GM12878 (cell line): ENCODE measurements around the gene THOC6. TPM values are rescaled to one million over a fixed set of nuclear protein-coding genes. Genes with fewer than 3 reads are reported as not detected.

Source experiments
- BHLHE40 ChIP-seq, 2 experiments: fragments of 450-650 bp in 1 of 2; IDR thresholded peaks; 2 replicates each; pipeline ENCODE4 v1.6.1; 2011 to 2017; ENCODE audit warnings: low read depth in 2 of 2, borderline replicate concordance in 1 of 2, improper control_type of control experiment in 1 of 2, low read length in 1 of 2, mild to moderate bottlenecking in 1 of 2
- BRCA1 ChIP-seq: IDR thresholded peaks from 2 replicates; pipeline ENCODE4 v1.6.1; 2011; ENCODE audit warnings: low read depth, low read length, improper control_type of control experiment
- CREM ChIP-seq: IDR thresholded peaks from 2 replicates; pipeline ENCODE4 v1.6.1; 2014; ENCODE audit warnings: antibody characterized with exemption, low read depth
- DPF2 ChIP-seq: fragments of 450-650 bp; IDR thresholded peaks from 2 replicates; pipeline ENCODE4 v1.6.1; 2017; ENCODE audit warnings: mild to moderate bottlenecking
- E4F1 ChIP-seq: fragments of 450-650 bp; IDR thresholded peaks from 2 replicates; pipeline ENCODE4 v1.6.1; 2018; ENCODE audit warnings: borderline replicate concordance, mild to moderate bottlenecking; ENCODE audit not compliant: partially characterized antibody
- ETV6 ChIP-seq, 2 experiments: fragments of 450-650 bp in 1 of 2; IDR thresholded peaks in 1 of 2; conservative IDR thresholded peaks in 1 of 2; 2 replicates each; pipeline ENCODE4 v1.6.1; 2014; ENCODE audit warnings: antibody characterized with exemption in 1 of 2, borderline replicate concordance in 1 of 2, low read depth in 1 of 2, mild to moderate bottlenecking in 1 of 2, moderate library complexity in 1 of 2
- GATAD2B ChIP-seq: fragments of 450-650 bp; conservative IDR thresholded peaks from 2 replicates; pipeline ENCODE4 v1.6.1; 2017; ENCODE audit warnings: low read depth, mild to moderate bottlenecking, moderate library complexity
- HDAC6 ChIP-seq: fragments of 200-600 bp; sonication (generic); IDR thresholded peaks from one replicate; pipeline ENCODE4 v1.8.0; 2017; ENCODE audit warnings: antibody characterized with exemption; ENCODE audit not compliant: unreplicated experiment
- JUND ChIP-seq: IDR thresholded peaks from 2 replicates; pipeline ENCODE4 v1.6.1; 2012; ENCODE audit warnings: low read depth, mild to moderate bottlenecking, low read length, improper control_type of control experiment, moderate library complexity
- MXI1 ChIP-seq: fragments of 150-350 bp; IDR thresholded peaks from 2 replicates; pipeline ENCODE4 v1.6.1; 2011; ENCODE audit warnings: low read depth, mild to moderate bottlenecking, inconsistent platforms, low read length, improper control_type of control experiment
- MYC ChIP-seq: IDR thresholded peaks from 2 replicates; pipeline ENCODE4 v1.6.1; 2011; ENCODE audit warnings: mild to moderate bottlenecking, low read length, moderate library complexity, inconsistent platforms; ENCODE audit not compliant: insufficient read depth, insufficient replicate concordance, insufficient read length, severe bottlenecking
- NBN ChIP-seq: fragments of 450-650 bp; IDR thresholded peaks from 2 replicates; pipeline ENCODE4 v1.6.1; 2016
- NFYA ChIP-seq: IDR thresholded peaks from 2 replicates; pipeline ENCODE4 v1.6.1; 2011; ENCODE audit warnings: low read depth, mild to moderate bottlenecking, low read length, improper control_type of control experiment, borderline replicate concordance
- NFYB ChIP-seq: IDR thresholded peaks from 2 replicates; pipeline ENCODE4 v1.6.1; 2011; ENCODE audit warnings: low read depth, mild to moderate bottlenecking, low read length, improper control_type of control experiment, moderate library complexity; ENCODE audit not compliant: insufficient read depth
- POLR2AphosphoS5 ChIP-seq: IDR thresholded peaks from 2 replicates; pipeline ENCODE4 v1.6.1; 2011; ENCODE audit warnings: mild to moderate bottlenecking, low read length, inconsistent platforms
- RAD21 ChIP-seq: IDR thresholded peaks from 2 replicates; pipeline ENCODE4 v1.6.1; 2011; ENCODE audit warnings: mild to moderate bottlenecking, low read depth, low read length, moderate library complexity; ENCODE audit not compliant: insufficient read depth
- RAD51 ChIP-seq: fragments of 450-650 bp; IDR thresholded peaks from 2 replicates; pipeline ENCODE4 v1.6.1; 2016; ENCODE audit warnings: moderate library complexity, mild to moderate bottlenecking, inconsistent platforms
- RBBP5 ChIP-seq: fragments of 200-600 bp; sonication (generic); conservative IDR thresholded peaks from 2 replicates; pipeline ENCODE4 v1.6.1; 2016
- RFX5 ChIP-seq: IDR thresholded peaks from 2 replicates; pipeline ENCODE4 v1.6.1; 2011; ENCODE audit warnings: low read depth, low read length, improper control_type of control experiment
- SMAD5 ChIP-seq: IDR thresholded peaks from 2 replicates; pipeline ENCODE4 v1.6.1; 2016; ENCODE audit warnings: antibody characterized with exemption, low read depth
- SREBF1 ChIP-seq: IDR thresholded peaks from 2 replicates; pipeline ENCODE4 v1.6.1; 2012; ENCODE audit warnings: mild to moderate bottlenecking, low read length
- SREBF2 ChIP-seq: IDR thresholded peaks from 2 replicates; pipeline ENCODE4 v1.6.1; 2012; ENCODE audit warnings: mild to moderate bottlenecking, low read length
- SUZ12 ChIP-seq: fragments of 200-600 bp; sonication (generic); IDR thresholded peaks from one replicate; pipeline ENCODE4 v1.6.1; 2018; ENCODE audit warnings: antibody characterized with exemption, mild to moderate bottlenecking; ENCODE audit not compliant: unreplicated experiment
- ZBTB4 ChIP-seq: fragments of 450-650 bp; formaldehyde crosslinking; IDR thresholded peaks from 2 replicates; pipeline ENCODE4 v1.4.0; 2022; ENCODE audit warnings: mild to moderate bottlenecking, moderate library complexity
- ZZZ3 ChIP-seq: IDR thresholded peaks from 2 replicates; pipeline ENCODE4 v1.6.1; 2011; ENCODE audit warnings: low read depth; ENCODE audit not compliant: control insufficient read depth, insufficient read length
- polyA plus RNA-seq, 11 experiments: library from polyadenylated mRNA; depleted of rRNA in 4 of 11; unstranded in 6 of 11; stranded (reverse) in 5 of 11; fragments of >200 nt; fragmentation: Nextera tagmentation in 4 of 11; fragmentation: Illumina TruSeq in 1 of 11; extraction: Ambion mirVana in 4 of 11; extraction: Trizol in 1 of 11; gene quantifications; 1 replicate in 1 of 11; 2 replicates in 10 of 11; pipeline versions ENCODE4 v1.2.1 to v1.2.3, GENCODE V29; 2011 to 2016; ENCODE audit warnings: inconsistent platforms in 2 of 11, missing spikeins in 2 of 11, low read depth in 1 of 11
- total RNA-seq, 4 experiments: library from RNA; depleted of rRNA in 3 of 4; stranded (reverse); fragments of >200 nt in 3 of 4; fragmentation: Illumina TruSeq in 1 of 4; extraction: Trizol in 1 of 4; gene quantifications; 2 replicates each; pipeline versions ENCODE4 v1.2.1 to v1.2.3, GENCODE V29; 2013 to 2021

THOC6 gene
- total and polyA plus RNA-seq, 10 of the 15 experiments (the other 5 are each of a cell fraction or from before 2014, with no cell fraction given): 1.0 to 54.4 (median 27.9) TPM

GRCh38 chr16:3023669-3024478, at the start of gene THOC6, which contains the start of gene HCFC1R1 (continued):
- TF ChIP-seq NBN (peak; percentile 60), JUND (no peak), SREBF2 (no peak), MXI1 (peak; percentile 49; the same call in 1 of the 2 replicates), BRCA1 (no peak), SREBF1 (peak; percentile 87), HDAC6 (no peak), SUZ12 (no peak), MYC (peak; percentile 45), E4F1 (peak; percentile 78), RFX5 (no peak), POLR2AphosphoS5 (peak; percentile 90), CREM (peak; percentile 96), GATAD2B (0 out of 2 replicates have a peak, but pooled peaks have one; percentile 48), RAD51 (peak; percentile 92), NFYA (no peak), RAD21 (no peak), NFYB (no peak), SMAD5 (peak; percentile 26; the same call in 1 of the 2 replicates), DPF2 (0 out of 2 replicates have a peak, but pooled peaks have one; percentile 36), ZBTB4 (CRISPR knock-in tag) (0 out of 2 replicates have a peak, but pooled peaks have one; percentile 11), ETV6 (conservative IDR thresholded peaks at IDR 0.05 in 1 of 2, IDR thresholded peaks at IDR 0.05 in 1 of 2; ENCODE audit: borderline replicate concordance in 1 of 2, low read depth in 1 of 2) (no peak), BHLHE40 (IDR thresholded peaks at IDR 0.05; ENCODE audit: borderline replicate concordance in 1 of 2, low read depth in 2 of 2, low read length in 1 of 2) (peak; percentile 76 to 87), ZZZ3 (no peak), RBBP5 (no peak)
